ENCODE data around the gene CEP85L.

Gene CEP85L

DNA sequence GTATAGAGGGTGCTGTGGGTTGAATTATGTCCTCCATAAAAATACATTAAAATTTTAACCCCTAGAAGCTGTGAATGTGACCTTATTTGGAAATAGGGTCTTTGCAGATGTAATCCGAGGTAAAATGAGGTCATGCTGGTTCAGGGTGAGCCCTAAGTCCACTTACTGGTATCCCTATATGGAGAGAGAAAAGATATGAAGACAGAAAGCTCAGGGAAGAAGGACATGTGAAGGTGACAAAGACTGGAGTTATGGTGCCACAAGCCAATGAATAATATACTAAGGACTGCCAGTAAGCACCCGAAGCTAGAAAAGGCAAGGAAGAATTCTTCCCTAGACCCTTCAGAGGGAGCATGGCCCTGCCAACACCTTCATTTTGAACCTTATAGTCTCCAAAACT, 53.1 kb downstream of the CEP85L start:
- Histone ChIP-seq H3K27me3 (ENCODE audit: control insufficient read depth in 5 of 5, insufficient read depth in 4 of 5, low read length in 5 of 5) (no peaks in the 10 kb centered on the region), H3K27ac (ENCODE audit: low read depth, low read length) (no peak overlapping the region), H3K4me3 (ENCODE audit: low read depth in 1 of 5, low read length in 5 of 5) (no peak overlapping the region), H3K9ac (ENCODE audit: low read length in 5 of 5) (no peak overlapping the region), H3K36me3 (ENCODE audit: control insufficient read depth in 5 of 5, insufficient read depth in 5 of 5, low read length in 5 of 5) (no peaks in the 10 kb centered on the region), H3K9me3 (ENCODE audit: control insufficient read depth in 5 of 5, low read length in 5 of 5) (no peaks in the 10 kb centered on the region), H3K4me1 (ENCODE audit: control insufficient read depth in 5 of 5, insufficient read depth in 5 of 5, low read length in 5 of 5) (peaks cover 0 to 4% (median 0%) of the 10 kb centered on the region in 5 donors)

GRCh38 chr6:118597636-118598035, 53.8 kb downstream of the CEP85L start:
- H3K36me3 ChIP-seq (ENCODE audit: control insufficient read depth in 5 of 5, insufficient read depth in 5 of 5, low read length in 5 of 5) = no peaks in the 10 kb centered on the region

DNA sequence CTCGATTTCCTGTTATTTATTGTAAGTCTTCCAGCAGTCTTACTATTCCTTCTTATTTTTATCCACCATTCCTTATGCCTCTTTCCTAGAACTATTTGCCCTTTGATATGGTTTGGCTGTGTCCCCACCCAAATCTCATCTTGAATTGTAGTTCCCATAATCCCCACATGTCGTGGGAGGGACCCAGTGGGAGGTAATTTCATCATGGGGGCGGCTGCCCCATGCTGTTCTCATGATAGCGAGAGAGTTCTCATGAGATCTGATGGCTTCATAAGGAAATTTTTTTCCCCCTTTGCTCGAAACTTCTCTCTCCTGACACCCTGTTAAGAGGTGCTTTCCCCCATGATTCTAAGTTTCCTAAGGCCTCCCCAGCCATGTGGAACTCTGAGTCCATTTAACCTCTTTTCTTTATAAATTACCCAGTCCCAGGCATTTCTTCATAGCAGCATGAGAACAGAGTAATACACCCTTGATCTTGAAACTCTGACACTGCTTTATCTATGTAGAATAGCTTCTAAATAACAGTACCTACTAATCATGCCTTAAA, 54.5 kb downstream of the CEP85L start:
- peaks cover 0 to 5% (median 0%) of the 10 kb centered on the region in 5 donors for H3K4me1 ChIP-seq (ENCODE audit: control insufficient read depth in 5 of 5, insufficient read depth in 5 of 5, low read length in 5 of 5)

More at GRCh38 chr6:118597636-118598035, 53.8 kb downstream of the CEP85L start:
- Histone ChIP-seq H3K4me3 (ENCODE audit: low read depth in 1 of 5, low read length in 5 of 5) (no peak overlapping the region), H3K27ac (ENCODE audit: low read depth, low read length) (no peak overlapping the region), H3K4me1 (ENCODE audit: control insufficient read depth in 5 of 5, insufficient read depth in 5 of 5, low read length in 5 of 5) (peaks cover 0 to 4% (median 0%) of the 10 kb centered on the region in 5 donors), H3K9ac (ENCODE audit: low read length in 5 of 5) (no peak overlapping the region), H3K27me3 (ENCODE audit: control insufficient read depth in 5 of 5, insufficient read depth in 4 of 5, low read length in 5 of 5) (no peaks in the 10 kb centered on the region), H3K9me3 (ENCODE audit: control insufficient read depth in 5 of 5, low read length in 5 of 5) (no peaks in the 10 kb centered on the region)

GRCh38 chr6:118594877-118595276, 56.5 kb downstream of the CEP85L start:
- Histone ChIP-seq H3K27me3 (ENCODE audit: control insufficient read depth in 5 of 5, insufficient read depth in 4 of 5, low read length in 5 of 5) (no peaks in the 10 kb centered on the region), H3K9ac (ENCODE audit: low read length in 5 of 5) (no peak overlapping the region), H3K9me3 (ENCODE audit: control insufficient read depth in 5 of 5, low read length in 5 of 5) (no peaks in the 10 kb centered on the region), H3K4me3 (ENCODE audit: low read depth in 1 of 5, low read length in 5 of 5) (no peak overlapping the region), H3K4me1 (ENCODE audit: control insufficient read depth in 5 of 5, insufficient read depth in 5 of 5, low read length in 5 of 5) (peaks cover 0 to 6% (median 2%) of the 10 kb centered on the region in 5 donors), H3K36me3 (ENCODE audit: control insufficient read depth in 5 of 5, insufficient read depth in 5 of 5, low read length in 5 of 5) (no peaks in the 10 kb centered on the region), H3K27ac (ENCODE audit: low read depth, low read length) (no peak overlapping the region)

More for the DNA sequence above, 54.5 kb downstream of the CEP85L start:
- Histone ChIP-seq H3K36me3 (ENCODE audit: control insufficient read depth in 5 of 5, insufficient read depth in 5 of 5, low read length in 5 of 5) (no peaks in the 10 kb centered on the region), H3K9me3 (ENCODE audit: control insufficient read depth in 5 of 5, low read length in 5 of 5) (no peaks in the 10 kb centered on the region), H3K9ac (ENCODE audit: low read length in 5 of 5) (no peak overlapping the region), H3K4me3 (ENCODE audit: low read depth in 1 of 5, low read length in 5 of 5) (no peak overlapping the region), H3K27me3 (ENCODE audit: control insufficient read depth in 5 of 5, insufficient read depth in 4 of 5, low read length in 5 of 5) (no peaks in the 10 kb centered on the region), H3K27ac (ENCODE audit: low read depth, low read length) (no peak overlapping the region)

- no peak overlapping the region for H3K27ac ChIP-seq (ENCODE audit: low read depth, low read length)
- no peaks in the 10 kb centered on the region for H3K9me3 ChIP-seq (ENCODE audit: control insufficient read depth in 5 of 5, low read length in 5 of 5)
- no peak overlapping the region for H3K9ac ChIP-seq (ENCODE audit: low read length in 5 of 5)
- H3K36me3 ChIP-seq (ENCODE audit: control insufficient read depth in 5 of 5, insufficient read depth in 5 of 5, low read length in 5 of 5) = no peaks in the 10 kb centered on the region
- H3K4me3 ChIP-seq (ENCODE audit: low read depth in 1 of 5, low read length in 5 of 5) = no peak overlapping the region
- no peaks in the 10 kb centered on the region for H3K27me3 ChIP-seq (ENCODE audit: control insufficient read depth in 5 of 5, insufficient read depth in 4 of 5, low read length in 5 of 5)
- H3K4me1 ChIP-seq (ENCODE audit: control insufficient read depth in 5 of 5, insufficient read depth in 5 of 5, low read length in 5 of 5) = peaks cover 0 to 15% (median 6%) of the 10 kb centered on the region in 5 donors
Observed at GRCh38 chr6:118591897-118592296, 59.5 kb downstream of the CEP85L start.

DNA sequence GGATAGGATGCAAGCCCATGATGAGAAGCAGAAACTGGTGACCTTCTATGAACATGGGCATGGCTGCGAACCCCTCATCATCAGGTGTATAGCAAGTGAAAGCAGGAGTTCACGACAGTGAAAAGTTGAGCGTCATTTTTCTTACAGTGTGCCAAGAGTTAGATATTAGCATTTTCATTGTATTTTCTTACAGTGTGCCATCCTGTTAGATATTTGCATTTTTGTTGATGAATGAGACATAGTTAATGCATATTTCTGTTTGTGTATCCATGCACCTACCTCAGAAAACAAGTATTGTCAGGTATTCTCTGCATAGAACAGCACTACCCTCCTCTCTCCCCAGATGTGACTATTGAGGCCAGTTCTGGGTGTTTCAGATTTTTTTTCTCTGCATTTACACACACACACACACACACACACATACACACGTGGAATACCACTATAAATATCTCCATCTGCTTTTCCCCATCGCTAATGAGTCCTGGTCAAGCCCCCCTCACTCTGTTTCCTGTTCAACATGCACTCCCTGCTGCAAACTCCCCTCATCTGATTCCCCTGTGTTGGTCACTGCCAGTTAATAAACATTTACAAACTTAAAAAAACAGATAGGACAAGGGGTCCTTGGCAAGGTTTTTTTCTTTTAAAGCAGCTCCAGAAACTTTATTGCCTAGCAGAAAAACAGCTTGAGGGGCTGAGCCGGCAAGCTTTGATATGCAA, 61.6 kb downstream of the CEP85L start:
- Histone ChIP-seq H3K36me3 (ENCODE audit: control insufficient read depth in 5 of 5, insufficient read depth in 5 of 5, low read length in 5 of 5) (no peaks in the 10 kb centered on the region), H3K27me3 (ENCODE audit: control insufficient read depth in 5 of 5, insufficient read depth in 4 of 5, low read length in 5 of 5) (no peaks in the 10 kb centered on the region), H3K4me1 (ENCODE audit: control insufficient read depth in 5 of 5, insufficient read depth in 5 of 5, low read length in 5 of 5) (peaks cover 0 to 17% (median 5%) of the 10 kb centered on the region in 5 donors), H3K9ac (ENCODE audit: low read length in 5 of 5) (no peak overlapping the region), H3K9me3 (ENCODE audit: control insufficient read depth in 5 of 5, low read length in 5 of 5) (no peaks in the 10 kb centered on the region), H3K4me3 (ENCODE audit: low read depth in 1 of 5, low read length in 5 of 5) (no peak overlapping the region), H3K27ac (ENCODE audit: low read depth, low read length) (no peak overlapping the region)

GRCh38 chr6:118589186-118589585, 62.2 kb downstream of the CEP85L start:
- Histone ChIP-seq H3K9ac (ENCODE audit: low read length in 5 of 5) (no peak overlapping the region), H3K27me3 (ENCODE audit: control insufficient read depth in 5 of 5, insufficient read depth in 4 of 5, low read length in 5 of 5) (no peaks in the 10 kb centered on the region), H3K9me3 (ENCODE audit: control insufficient read depth in 5 of 5, low read length in 5 of 5) (no peaks in the 10 kb centered on the region), H3K4me1 (ENCODE audit: control insufficient read depth in 5 of 5, insufficient read depth in 5 of 5, low read length in 5 of 5) (peaks cover 0 to 17% (median 5%) of the 10 kb centered on the region in 5 donors), H3K27ac (ENCODE audit: low read depth, low read length) (no peak overlapping the region), H3K36me3 (ENCODE audit: control insufficient read depth in 5 of 5, insufficient read depth in 5 of 5, low read length in 5 of 5) (no peaks in the 10 kb centered on the region), H3K4me3 (ENCODE audit: low read depth in 1 of 5, low read length in 5 of 5) (no peak overlapping the region)

- Histone ChIP-seq H3K9me3 (ENCODE audit: control insufficient read depth in 5 of 5, low read length in 5 of 5) (no peaks in the 10 kb centered on the region), H3K27me3 (ENCODE audit: control insufficient read depth in 5 of 5, insufficient read depth in 4 of 5, low read length in 5 of 5) (no peaks in the 10 kb centered on the region)
Observed at GRCh38 chr6:118588626-118589025, 62.8 kb downstream of the CEP85L start.

DNA sequence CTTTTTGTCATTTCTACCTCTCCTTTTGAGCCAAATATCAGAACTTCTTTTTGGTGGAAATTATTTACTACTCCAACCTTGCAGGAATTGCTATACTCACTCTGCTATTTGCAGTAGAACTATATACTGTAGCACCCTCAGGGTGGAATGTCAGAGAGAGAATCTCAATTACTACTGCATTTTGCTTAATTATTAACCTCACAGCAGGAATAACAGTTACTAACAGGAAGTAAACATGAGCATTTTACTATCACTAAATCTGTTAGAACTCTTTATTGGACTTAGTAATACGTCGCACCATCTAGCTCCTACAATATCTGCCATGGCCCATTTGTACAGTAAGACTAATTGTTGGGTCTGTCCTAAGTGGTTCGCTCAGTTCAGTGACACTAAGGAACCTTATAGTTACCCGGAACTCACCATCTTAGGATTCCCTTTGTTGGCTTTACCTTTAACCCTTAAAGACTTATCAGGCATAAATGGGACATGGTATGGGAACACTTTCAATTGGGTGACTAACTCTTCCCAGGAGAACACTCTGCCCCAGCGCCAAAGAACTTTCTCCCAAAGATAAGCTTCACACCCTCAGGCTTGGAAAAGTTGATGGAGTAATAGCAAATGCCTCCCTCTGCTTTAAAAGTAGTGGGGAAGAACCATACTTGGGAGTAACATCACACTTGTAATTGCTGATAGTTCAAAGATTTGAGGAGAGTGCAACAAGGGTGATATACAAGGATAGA, 64.5 kb downstream of the CEP85L start:
- no peaks in the 10 kb centered on the region for H3K9me3 ChIP-seq (ENCODE audit: control insufficient read depth in 5 of 5, low read length in 5 of 5)
- no peak overlapping the region for H3K27ac ChIP-seq (ENCODE audit: low read depth, low read length)
- H3K4me1 ChIP-seq (ENCODE audit: control insufficient read depth in 5 of 5, insufficient read depth in 5 of 5, low read length in 5 of 5) = peaks cover 2 to 19% (median 7%) of the 10 kb centered on the region in 5 donors
- no peaks in the 10 kb centered on the region for H3K27me3 ChIP-seq (ENCODE audit: control insufficient read depth in 5 of 5, insufficient read depth in 4 of 5, low read length in 5 of 5)
- H3K9ac ChIP-seq (ENCODE audit: low read length in 5 of 5) = no peak overlapping the region
- no peaks in the 10 kb centered on the region for H3K36me3 ChIP-seq (ENCODE audit: control insufficient read depth in 5 of 5, insufficient read depth in 5 of 5, low read length in 5 of 5)
- H3K4me3 ChIP-seq (ENCODE audit: low read depth in 1 of 5, low read length in 5 of 5) = no peak overlapping the region

More at GRCh38 chr6:118588626-118589025, 62.8 kb downstream of the CEP85L start:
- Histone ChIP-seq H3K27ac (ENCODE audit: low read depth, low read length) (no peak overlapping the region), H3K9ac (ENCODE audit: low read length in 5 of 5) (no peak overlapping the region), H3K4me1 (ENCODE audit: control insufficient read depth in 5 of 5, insufficient read depth in 5 of 5, low read length in 5 of 5) (peaks cover 0 to 17% (median 5%) of the 10 kb centered on the region in 5 donors), H3K4me3 (ENCODE audit: low read depth in 1 of 5, low read length in 5 of 5) (no peak overlapping the region), H3K36me3 (ENCODE audit: control insufficient read depth in 5 of 5, insufficient read depth in 5 of 5, low read length in 5 of 5) (no peaks in the 10 kb centered on the region)

GRCh38 chr6:118584911-118585310, 66.5 kb downstream of the CEP85L start:
- H3K27ac ChIP-seq (ENCODE audit: low read depth, low read length) = no peak overlapping the region

More at GRCh38 chr6:118584911-118585310, 66.5 kb downstream of the CEP85L start:
- Histone ChIP-seq H3K4me1 (ENCODE audit: control insufficient read depth in 5 of 5, insufficient read depth in 5 of 5, low read length in 5 of 5) (peaks cover 8 to 32% (median 20%) of the 10 kb centered on the region in 5 donors), H3K9me3 (ENCODE audit: control insufficient read depth in 5 of 5, low read length in 5 of 5) (peaks cover 0 to under 1% (median 0%) of the 10 kb centered on the region in 5 donors), H3K4me3 (ENCODE audit: low read depth in 1 of 5, low read length in 5 of 5) (no peak overlapping the region), H3K27me3 (ENCODE audit: control insufficient read depth in 5 of 5, insufficient read depth in 4 of 5, low read length in 5 of 5) (no peaks in the 10 kb centered on the region), H3K36me3 (ENCODE audit: control insufficient read depth in 5 of 5, insufficient read depth in 5 of 5, low read length in 5 of 5) (no peaks in the 10 kb centered on the region), H3K9ac (ENCODE audit: low read length in 5 of 5) (no peak overlapping the region)
